ENCODE results near the gene IP6K1. TPM values are rescaled to one million over a fixed set of nuclear protein-coding genes. Genes with fewer than 3 reads are reported as not detected.

IP6K1 gene
- polyA plus RNA-seq, 1 donor (not counting 4 experiments of a cell fraction or from before 2014, with no cell fraction given): 24.5 TPM

DNA sequence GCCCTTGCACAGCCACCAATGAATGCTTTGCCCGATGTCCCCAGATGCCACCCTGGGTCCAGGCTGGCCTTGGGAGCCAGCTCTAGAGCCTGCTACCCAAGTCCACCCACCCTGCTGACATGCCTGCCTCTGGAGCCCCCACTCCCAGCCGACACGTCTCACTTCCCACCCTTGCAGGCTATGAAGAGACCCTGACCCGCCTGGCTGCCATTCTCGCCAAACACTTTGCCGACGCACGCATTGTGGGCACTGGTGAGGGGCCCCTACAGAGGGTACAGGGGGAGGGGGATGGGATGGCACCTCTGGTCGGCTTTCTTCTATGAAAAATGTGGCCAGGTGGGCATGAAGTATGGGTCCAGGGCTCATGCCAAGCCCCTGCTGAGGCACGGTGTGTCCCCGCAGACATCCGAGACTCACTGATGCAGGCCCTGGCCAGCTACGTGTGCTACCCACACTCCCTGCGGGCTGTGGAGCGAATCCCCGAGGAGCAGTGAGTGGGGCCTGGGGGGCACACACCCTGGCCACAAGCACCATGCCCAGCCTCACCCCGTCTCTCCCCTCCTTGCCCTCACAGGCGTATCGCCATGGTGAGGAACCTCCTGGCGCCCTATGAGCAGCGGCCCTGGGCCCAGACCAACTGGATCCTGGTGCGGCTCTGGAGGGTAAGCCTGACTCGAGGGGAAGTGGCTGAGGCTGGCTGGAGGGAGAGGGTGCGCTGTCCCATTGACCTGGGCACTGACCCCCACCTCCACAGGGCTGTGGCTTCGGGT is 72.8 kb downstream of the IP6K1 start:
- FAIRE-seq (no peak), DNase-seq (ENCODE audit: low read depth, low spot score) (no peak)
- Histone ChIP-seq H3K9ac (ENCODE audit: control insufficient read depth, extremely low read depth, insufficient read depth, low read length) (no peak overlapping the region), H3K27me3 (ENCODE audit: control insufficient read depth, extremely low read depth, insufficient read depth, low read length) (no peaks in the 10 kb centered on the region), H4K20me1 (ENCODE audit: control insufficient read depth, extremely low read depth, insufficient read depth, low read length) (peaks cover 2% of the 10 kb centered on the region), H3K79me2 (ENCODE audit: control insufficient read depth, insufficient read depth, low read length) (no peaks in the 10 kb centered on the region), H3K36me3 (ENCODE audit: control insufficient read depth in 2 of 2, extremely low read depth in 1 of 2, insufficient read depth in 2 of 2, low read length in 2 of 2) (peaks cover 0 to 17% of the 10 kb centered on the region in 2 experiments), H3K4me1 (ENCODE audit: control insufficient read depth, extremely low read depth, insufficient read depth, low read length) (peaks cover 10% of the 10 kb centered on the region), H3K4me2 (ENCODE audit: control insufficient read depth, extremely low read depth, insufficient read depth, low read depth, low read length) (no peak overlapping the region), H2AFZ (ENCODE audit: control insufficient read depth, low read length) (no peak overlapping the region), H3K9me1 (ENCODE audit: control insufficient read depth, extremely low read depth, insufficient read depth, low read length) (no peaks in the 10 kb centered on the region), H3K27ac (ENCODE audit: control insufficient read depth, insufficient read depth, low read length) (no peak overlapping the region), H3K9me3 (ENCODE audit: control insufficient read depth, low read depth, low read length) (no peaks in the 10 kb centered on the region), H3K4me3 (ENCODE audit: control insufficient read depth in 2 of 3, extremely low read depth in 1 of 3, insufficient read depth in 2 of 3, low read depth in 1 of 3, low read length in 3 of 3) (no peak overlapping the region)
- dilution Hi-C loops (cut with MboI; ENCODE audit: extremely low pct_ligation_motif_present, low sequenced_read_pairs): no loop called here
- TF ChIP-seq EZH2 (IDR thresholded peaks at IDR 0.05; ENCODE audit: low read length): no peak
- TF ChIP-seq, protein P1, sequence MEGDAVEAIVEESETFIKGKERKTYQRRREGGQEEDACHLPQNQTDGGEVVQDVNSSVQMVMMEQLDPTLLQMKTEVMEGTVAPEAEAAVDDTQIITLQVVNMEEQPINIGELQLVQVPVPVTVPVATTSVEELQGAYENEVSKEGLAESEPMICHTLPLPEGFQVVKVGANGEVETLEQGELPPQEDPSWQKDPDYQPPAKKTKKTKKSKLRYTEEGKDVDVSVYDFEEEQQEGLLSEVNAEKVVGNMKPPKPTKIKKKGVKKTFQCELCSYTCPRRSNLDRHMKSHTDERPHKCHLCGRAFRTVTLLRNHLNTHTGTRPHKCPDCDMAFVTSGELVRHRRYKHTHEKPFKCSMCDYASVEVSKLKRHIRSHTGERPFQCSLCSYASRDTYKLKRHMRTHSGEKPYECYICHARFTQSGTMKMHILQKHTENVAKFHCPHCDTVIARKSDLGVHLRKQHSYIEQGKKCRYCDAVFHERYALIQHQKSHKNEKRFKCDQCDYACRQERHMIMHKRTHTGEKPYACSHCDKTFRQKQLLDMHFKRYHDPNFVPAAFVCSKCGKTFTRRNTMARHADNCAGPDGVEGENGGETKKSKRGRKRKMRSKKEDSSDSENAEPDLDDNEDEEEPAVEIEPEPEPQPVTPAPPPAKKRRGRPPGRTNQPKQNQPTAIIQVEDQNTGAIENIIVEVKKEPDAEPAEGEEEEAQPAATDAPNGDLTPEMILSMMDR (optimal IDR thresholded peaks at IDR 0.05 in 1 of 3, IDR thresholded peaks at IDR 0.05 in 1 of 3, conservative IDR thresholded peaks at IDR 0.05 in 1 of 3; ENCODE audit: extremely low read depth in 1 of 3, insufficient read depth in 2 of 3, low read length in 3 of 3): no peak

DNA sequence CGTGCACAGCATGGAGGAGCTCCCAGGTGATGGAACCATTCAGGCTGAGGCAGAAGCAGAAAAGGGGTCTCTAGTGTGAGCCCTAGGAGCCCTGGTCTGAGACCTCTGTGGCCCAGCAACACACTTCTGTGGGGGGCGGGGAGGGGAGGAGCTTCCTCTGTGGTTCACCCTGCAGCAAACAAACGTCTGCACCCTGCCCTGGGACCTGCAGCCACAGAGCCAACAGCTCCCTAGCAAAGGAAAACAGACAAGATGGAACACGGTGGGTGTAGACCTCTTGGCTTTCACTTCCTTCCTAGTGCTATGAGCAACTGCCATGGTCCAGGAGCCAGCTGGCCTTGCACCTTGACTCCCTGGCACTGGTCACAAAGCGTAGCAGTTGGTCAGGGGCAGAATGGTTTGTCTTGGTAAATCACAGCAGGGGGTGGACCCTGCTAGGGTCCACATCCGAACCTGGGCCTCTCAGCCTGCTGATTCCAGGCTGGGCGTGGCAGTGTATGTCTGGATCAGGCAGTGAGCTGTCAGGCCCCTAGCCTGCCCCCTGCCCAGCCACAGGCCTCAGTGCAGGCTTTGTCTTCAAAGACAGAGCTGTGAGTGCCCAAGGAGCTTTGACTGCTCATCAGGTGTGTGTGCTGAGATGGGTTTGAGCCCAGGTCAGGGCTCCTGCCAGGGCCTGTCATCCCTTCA is 73.6 kb downstream of the IP6K1 start:
- H3K9me3 ChIP-seq (ENCODE audit: control insufficient read depth, low read depth, low read length): no peaks in the 10 kb centered on the region
- TF ChIP-seq, protein P1 (optimal IDR thresholded peaks at IDR 0.05 in 1 of 3, IDR thresholded peaks at IDR 0.05 in 1 of 3, conservative IDR thresholded peaks at IDR 0.05 in 1 of 3; ENCODE audit: extremely low read depth in 1 of 3, insufficient read depth in 2 of 3, low read length in 3 of 3): no peak
- TF ChIP-seq EZH2 (IDR thresholded peaks at IDR 0.05; ENCODE audit: low read length): no peak
- H3K36me3 ChIP-seq (ENCODE audit: control insufficient read depth in 2 of 2, extremely low read depth in 1 of 2, insufficient read depth in 2 of 2, low read length in 2 of 2): peaks cover 0 to 19% of the 10 kb centered on the region in 2 experiments
- peaks cover 3% of the 10 kb centered on the region for H3K4me1 ChIP-seq (ENCODE audit: control insufficient read depth, extremely low read depth, insufficient read depth, low read length)
- no peak for DNase-seq (ENCODE audit: low read depth, low spot score)
- H3K27me3 ChIP-seq (ENCODE audit: control insufficient read depth, extremely low read depth, insufficient read depth, low read length): no peaks in the 10 kb centered on the region
- no peak overlapping the region for H3K27ac ChIP-seq (ENCODE audit: control insufficient read depth, insufficient read depth, low read length)
- FAIRE-seq: no peak
- H3K4me3 ChIP-seq (ENCODE audit: control insufficient read depth in 2 of 3, extremely low read depth in 1 of 3, insufficient read depth in 2 of 3, low read depth in 1 of 3, low read length in 3 of 3): no peak overlapping the region
- no peaks in the 10 kb centered on the region for H3K79me2 ChIP-seq (ENCODE audit: control insufficient read depth, insufficient read depth, low read length)
- H3K9me1 ChIP-seq (ENCODE audit: control insufficient read depth, extremely low read depth, insufficient read depth, low read length): no peaks in the 10 kb centered on the region
- no peak overlapping the region for H3K9ac ChIP-seq (ENCODE audit: control insufficient read depth, extremely low read depth, insufficient read depth, low read length)
- H2AFZ ChIP-seq (ENCODE audit: control insufficient read depth, low read length): no peak overlapping the region
- dilution Hi-C loops (cut with MboI; ENCODE audit: extremely low pct_ligation_motif_present, low sequenced_read_pairs): no loop called here
- no peaks in the 10 kb centered on the region for H4K20me1 ChIP-seq (ENCODE audit: control insufficient read depth, extremely low read depth, insufficient read depth, low read length)
- H3K4me2 ChIP-seq (ENCODE audit: control insufficient read depth, extremely low read depth, insufficient read depth, low read depth, low read length): no peak overlapping the region
